Nephron progenitor cell (in vitro differentiated cells): ENCODE data around the gene PARP15.
"Not testable (repeated sequence)": the region's sequence is repeated elsewhere in the genome, so short reads cannot be mapped to it uniquely, and the experiment has no call there.

ENCODE experiments used
- DNase-seq: peaks from one replicate; pipeline ENCODE4 v3.0.0; 2021
- H3K27ac Mint-ChIP-seq: 2 replicates; pipeline ENCODE4 v1.8.0; 2021; ENCODE audit warnings: mild to moderate bottlenecking, moderate library complexity, mixed read lengths
- H3K27me3 Mint-ChIP-seq: 2 replicates; pipeline ENCODE4 v1.8.0; 2021; ENCODE audit warnings: mild to moderate bottlenecking, low read depth, mixed read lengths; ENCODE audit not compliant: poor library complexity
- H3K36me3 Mint-ChIP-seq: 2 replicates; pipeline ENCODE4 v1.8.0; 2021; ENCODE audit warnings: low read depth, mixed read lengths
- H3K4me1 Mint-ChIP-seq: 2 replicates; pipeline ENCODE4 v1.8.0; 2021; ENCODE audit warnings: mixed read lengths
- H3K4me3 Mint-ChIP-seq: 2 replicates; pipeline ENCODE4 v1.8.0; 2021; ENCODE audit warnings: mild to moderate bottlenecking, moderate library complexity, mixed read lengths
- H3K9me3 Mint-ChIP-seq: 2 replicates; pipeline ENCODE4 v1.8.0; 2021; ENCODE audit warnings: mild to moderate bottlenecking, moderate library complexity, mixed read lengths
- TF ChIP-seq, protein P1 (sequence below): fragments of 200-600 bp; sonication (generic); IDR thresholded peaks from 2 replicates; pipeline ENCODE4 v1.5.0; 2021; ENCODE audit warnings: antibody characterized with exemption

The PARP15 gene

GRCh38 chr3:122679882-122680474, 102.5 kb downstream of the PARP15 start:
- Mint-ChIP-seq H3K27me3 (peaks cover 60% of the 10 kb centered on the region), H3K4me3 (peak overlapping the region; percentile 84), H3K4me1 (peaks cover 23% of the 10 kb centered on the region), H3K27ac (no peak overlapping the region), H3K36me3 (no peaks in the 10 kb centered on the region), H3K9me3 (no peaks in the 10 kb centered on the region)
- DNase-seq = no peak
- TF ChIP-seq, protein P1, sequence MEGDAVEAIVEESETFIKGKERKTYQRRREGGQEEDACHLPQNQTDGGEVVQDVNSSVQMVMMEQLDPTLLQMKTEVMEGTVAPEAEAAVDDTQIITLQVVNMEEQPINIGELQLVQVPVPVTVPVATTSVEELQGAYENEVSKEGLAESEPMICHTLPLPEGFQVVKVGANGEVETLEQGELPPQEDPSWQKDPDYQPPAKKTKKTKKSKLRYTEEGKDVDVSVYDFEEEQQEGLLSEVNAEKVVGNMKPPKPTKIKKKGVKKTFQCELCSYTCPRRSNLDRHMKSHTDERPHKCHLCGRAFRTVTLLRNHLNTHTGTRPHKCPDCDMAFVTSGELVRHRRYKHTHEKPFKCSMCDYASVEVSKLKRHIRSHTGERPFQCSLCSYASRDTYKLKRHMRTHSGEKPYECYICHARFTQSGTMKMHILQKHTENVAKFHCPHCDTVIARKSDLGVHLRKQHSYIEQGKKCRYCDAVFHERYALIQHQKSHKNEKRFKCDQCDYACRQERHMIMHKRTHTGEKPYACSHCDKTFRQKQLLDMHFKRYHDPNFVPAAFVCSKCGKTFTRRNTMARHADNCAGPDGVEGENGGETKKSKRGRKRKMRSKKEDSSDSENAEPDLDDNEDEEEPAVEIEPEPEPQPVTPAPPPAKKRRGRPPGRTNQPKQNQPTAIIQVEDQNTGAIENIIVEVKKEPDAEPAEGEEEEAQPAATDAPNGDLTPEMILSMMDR = no peak

DNA sequence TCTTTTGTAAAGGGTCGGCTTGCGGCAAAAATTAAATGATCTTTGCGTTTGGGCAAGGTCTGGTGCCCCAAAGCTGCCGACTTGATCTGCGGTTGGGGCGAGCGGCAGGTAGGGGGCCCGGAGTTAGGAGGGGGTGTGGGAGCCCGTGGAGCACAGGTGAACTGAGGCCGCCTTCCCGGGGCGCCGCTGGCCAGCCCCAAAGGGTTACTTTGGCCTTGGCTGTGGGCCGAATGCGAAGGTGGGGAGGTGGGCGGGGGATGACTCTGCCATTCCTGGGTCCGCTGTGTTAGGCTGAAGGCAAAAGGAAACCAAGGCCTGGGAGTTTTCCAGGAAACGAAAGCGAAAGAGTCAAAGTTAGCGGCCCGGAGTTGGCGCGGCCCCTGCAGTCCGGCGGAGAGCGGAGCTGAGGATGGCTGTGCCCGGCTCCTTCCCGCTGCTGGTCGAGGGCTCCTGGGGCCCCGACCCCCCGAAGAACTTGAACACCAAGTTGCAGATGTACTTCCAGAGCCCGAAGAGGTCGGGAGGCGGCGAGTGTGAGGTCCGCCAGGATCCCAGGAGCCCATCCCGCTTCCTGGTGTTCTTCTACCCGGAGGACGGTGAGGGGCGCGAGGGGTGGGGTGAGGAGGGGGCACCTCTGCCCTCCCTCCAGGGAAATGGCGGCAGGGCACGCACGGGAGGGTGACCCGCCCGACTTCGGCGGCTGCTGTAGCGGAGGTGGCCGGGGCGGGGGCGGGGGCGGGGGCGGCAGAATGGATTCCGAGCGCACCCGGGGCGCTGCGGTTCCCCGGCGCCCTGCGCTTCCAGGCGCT, 103.2 kb downstream of the PARP15 start, which contains the start of gene PARP14:
PARP14 (plus strand) TSS at position 365 of the 809 bp plus-strand sequence; CDS start at position 410, 45 bp downstream.
- Mint-ChIP-seq H3K36me3 (no peaks in the 10 kb centered on the region), H3K4me1 (peaks cover 23% of the 10 kb centered on the region), H3K4me3 (peak within 1 kb of the TSS; percentile 84), H3K27ac (no peak within 1 kb of the TSS), H3K9me3 (no peaks in the 10 kb centered on the region), H3K27me3 (peaks cover 60% of the 10 kb centered on the region)
- TF ChIP-seq, protein P1 = no peak
- peak; percentile 50 for DNase-seq

DNA sequence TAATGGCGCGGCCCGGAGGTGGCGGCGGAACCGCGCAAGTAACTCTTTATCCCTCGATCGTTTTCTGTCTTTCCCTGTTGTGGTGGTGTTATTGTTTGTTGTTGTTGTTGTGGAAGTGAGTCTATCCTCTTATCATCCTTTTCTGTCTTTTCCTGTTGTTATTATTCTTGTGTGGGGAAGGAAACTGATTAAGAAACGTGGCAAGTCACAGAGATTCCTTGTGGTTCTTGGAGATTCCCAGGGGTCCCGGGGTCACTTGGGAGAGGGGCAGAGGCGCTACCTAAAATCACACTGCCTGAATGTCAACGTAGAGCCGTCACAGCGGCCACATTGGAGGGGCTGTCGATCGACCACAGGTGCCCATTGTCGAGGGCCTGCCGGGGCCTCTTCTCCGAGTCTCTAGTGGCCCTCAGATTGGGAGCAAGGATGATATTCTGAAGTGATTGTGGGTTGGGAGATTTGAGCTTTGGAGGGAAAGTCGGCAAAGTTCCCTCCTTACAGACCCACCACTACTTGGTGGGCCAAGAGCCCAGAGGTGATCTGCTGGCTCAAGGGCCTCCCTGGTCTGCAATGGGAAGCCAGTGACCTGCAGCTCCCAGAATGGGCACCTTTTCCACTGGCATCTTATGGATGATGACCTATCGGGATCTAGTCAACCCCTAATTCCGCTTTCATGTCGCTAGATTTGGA, 104.0 kb downstream of the PARP15 start:
- Mint-ChIP-seq H3K27ac (no peak overlapping the region), H3K36me3 (no peaks in the 10 kb centered on the region), H3K4me1 (peaks cover 23% of the 10 kb centered on the region), H3K4me3 (peak overlapping the region; percentile 83), H3K9me3 (no peaks in the 10 kb centered on the region), H3K27me3 (peaks cover 60% of the 10 kb centered on the region)
- DNase-seq = no peak
- TF ChIP-seq, protein P1 = no peak

GRCh38 chr3:122681974-122682409, 104.5 kb downstream of the PARP15 start:
- DNase-seq = no peak
- peak overlapping the region; percentile 83 for H3K4me3 Mint-ChIP-seq
- peaks cover 60% of the 10 kb centered on the region for H3K27me3 Mint-ChIP-seq
- H3K36me3 Mint-ChIP-seq = no peaks in the 10 kb centered on the region
- peaks cover 23% of the 10 kb centered on the region for H3K4me1 Mint-ChIP-seq
- no peak overlapping the region for H3K27ac Mint-ChIP-seq
- TF ChIP-seq, protein P1 = no peak
- no peaks in the 10 kb centered on the region for H3K9me3 Mint-ChIP-seq

- not testable (repeated sequence) for H3K36me3 Mint-ChIP-seq, H3K9me3 Mint-ChIP-seq
Measured at GRCh38 chr3:122682778-122683411, 105.4 kb downstream of the PARP15 start.

GRCh38 chr3:122687298-122687697, 109.8 kb downstream of the PARP15 start:
- no peak overlapping the region for H3K4me3 Mint-ChIP-seq
- no peaks in the 10 kb centered on the region for H3K4me1 Mint-ChIP-seq
- TF ChIP-seq, protein P1 = no peak
- H3K36me3 Mint-ChIP-seq = no peaks in the 10 kb centered on the region
- DNase-seq = no peak
- H3K27ac Mint-ChIP-seq = peak overlapping the region; percentile 58
- no peaks in the 10 kb centered on the region for H3K9me3 Mint-ChIP-seq
- H3K27me3 Mint-ChIP-seq = peaks cover 23% of the 10 kb centered on the region

More at GRCh38 chr3:122682778-122683411, 105.4 kb downstream of the PARP15 start:
- H3K27ac Mint-ChIP-seq, H3K4me3 Mint-ChIP-seq, DNase-seq: not testable (repeated sequence)
- Mint-ChIP-seq H3K4me1 (peaks cover 23% of the 10 kb centered on the region), H3K27me3 (peaks cover 60% of the 10 kb centered on the region)
